Activated CD4-positive, alpha-beta T cell treated with anti-CD3 and anti-CD28 coated beads, Interleukin-2, amount 10 ng/mL, durations not matched to agents 24 days and 14 days (primary cell): ENCODE results near the gene ZHX3. TPM values are rescaled to one million over a fixed set of nuclear protein-coding genes. Genes with fewer than 3 reads are reported as not detected.
"Not testable (repeated sequence)": the region's sequence is repeated elsewhere in the genome, so short reads cannot be mapped to it uniquely, and the experiment has no call there.

Source experiments
- DNase-seq: peaks from one replicate; pipeline ENCODE4 v3.0.0; 2022
- H3K27ac Mint-ChIP-seq: one replicate; pipeline ENCODE4 v1.8.0; 2022; ENCODE audit warnings: mild to moderate bottlenecking, mixed read lengths
- H3K27me3 Mint-ChIP-seq: one replicate; pipeline ENCODE4 v1.8.0; 2022; ENCODE audit warnings: mixed read lengths
- H3K36me3 Mint-ChIP-seq: one replicate; pipeline ENCODE4 v1.8.0; 2022; ENCODE audit warnings: low read depth, mild to moderate bottlenecking, mixed read lengths
- H3K4me1 Mint-ChIP-seq: one replicate; pipeline ENCODE4 v1.8.0; 2021; ENCODE audit warnings: mixed read lengths
- H3K4me3 Mint-ChIP-seq: one replicate; pipeline ENCODE4 v1.8.0; 2022; ENCODE audit warnings: mild to moderate bottlenecking, moderate library complexity, mixed read lengths
- H3K9me3 Mint-ChIP-seq: one replicate; pipeline ENCODE4 v1.8.0; 2021; ENCODE audit warnings: mixed read lengths
- intact Hi-C: fragments of 100-400 bp; cut with micrococcal nuclease; formaldehyde crosslinking; loops from one replicate; pipeline ENCODE4 v1.15.1; 2023
- total RNA-seq: library from RNA; stranded (reverse); gene quantifications from 2 replicates; pipeline ENCODE4 v1.2.3, GENCODE V29; 2022

The ZHX3 gene
- total RNA-seq, 1 donor from 2014 or later: 11.7 TPM

- Mint-ChIP-seq H3K27ac (peak overlapping the region; percentile 68), H3K4me1 (peaks cover 38% of the 10 kb centered on the region), H3K36me3 (peaks cover 12% of the 10 kb centered on the region)
- intact Hi-C loops: loop anchor here (10.0 kb wide), 1 partner anchor 562 kb away; no protein-coding TSS in a partner anchor
- not testable (repeated sequence) for H3K9me3 Mint-ChIP-seq, DNase-seq, H3K4me3 Mint-ChIP-seq, H3K27me3 Mint-ChIP-seq
Measured at GRCh38 chr20:41132388-41132775, 185.1 kb downstream of the ZHX3 start.

GRCh38 chr20:41131594-41132387 is 185.7 kb downstream of the ZHX3 start:
- Mint-ChIP-seq H3K4me1 (peaks cover 38% of the 10 kb centered on the region), H3K27me3 (no peaks in the 10 kb centered on the region), H3K36me3 (peaks cover 17% of the 10 kb centered on the region), H3K27ac (peak overlapping the region; percentile 68), H3K4me3 (no peak overlapping the region), H3K9me3 (no peaks in the 10 kb centered on the region)
- no peak for DNase-seq
- intact Hi-C loops: loop anchor here (10.0 kb wide), 1 partner anchor 563 kb away; no protein-coding TSS in a partner anchor

Other genes starting within 250 kb of the ZHX3 start
- 246 and 255 TPM in 2 replicates for gene PLCG1, start 180.2 kb downstream of the ZHX3 start, total RNA-seq
- 1.2 and 1.6 TPM in 2 replicates for gene LPIN3, start 23.1 kb upstream of the ZHX3 start, total RNA-seq
- gene EMILIN3, start 49.1 kb upstream of the ZHX3 start, total RNA-seq: 0.58 and 0.73 TPM in 2 replicates